Cardiac muscle cell (in vitro differentiated cells and primary cell): ENCODE results near the gene ITPRIPL2. TPM values are rescaled to one million over a fixed set of nuclear protein-coding genes. Genes with fewer than 3 reads are reported as not detected.

Experiments used
- DNase-seq, 2 donors: peaks; one replicate each; pipeline versions ENCODE4 v3.0.0 to v3.0.0-alpha.2; 2010 to 2017; ENCODE audit warnings: low read depth in 1 of 2, low spot score in 1 of 2
- H3K27ac ChIP-seq: fragments of 200-600 bp; sonication (generic); 2 replicates; pipeline ENCODE4 v1.5.1; 2016
- H3K27me3 ChIP-seq: fragments of 200-600 bp; sonication (generic); 2 replicates; pipeline ENCODE4 v1.6.0; 2016; ENCODE audit warnings: control low read depth
- H3K36me3 ChIP-seq: fragments of 200-600 bp; sonication (generic); 2 replicates; pipeline ENCODE4 v1.5.1; 2016; ENCODE audit warnings: control low read depth
- H3K4me1 ChIP-seq: fragments of 200-600 bp; sonication (generic); 2 replicates; pipeline ENCODE4 v1.8.1; 2017; ENCODE audit warnings: low read depth, mild to moderate bottlenecking, mixed run types
- H3K4me3 ChIP-seq: fragments of 200-600 bp; sonication (generic); 2 replicates; pipeline ENCODE4 v1.5.1; 2016; ENCODE audit warnings: mild to moderate bottlenecking
- H3K9me3 ChIP-seq: fragments of 200-600 bp; sonication (generic); 2 replicates; pipeline ENCODE4 v1.5.1; 2017; ENCODE audit warnings: low read depth, mild to moderate bottlenecking, control low read depth
- polyA plus RNA-seq: library from polyadenylated mRNA; unstranded; fragments of >200 nt; fragmentation: Nextera tagmentation; extraction: Ambion mirVana; gene quantifications from 2 replicates; pipeline ENCODE4 v1.2.1, GENCODE V29; 2016
- total RNA-seq: library from RNA; depleted of rRNA; stranded (reverse); fragments of >200 nt; gene quantifications from 2 replicates; pipeline ENCODE4 v1.2.3, GENCODE V29; 2016
- TF ChIP-seq, protein P1 (sequence below): IDR thresholded peaks from 2 replicates; pipeline ENCODE4 v1.5.1; 2012; ENCODE audit warnings: low read depth, mild to moderate bottlenecking, low read length

Gene ITPRIPL2
- total and polyA plus RNA-seq, 2 experiments from 2014 or later: 2.8 to 9.7 TPM

DNA sequence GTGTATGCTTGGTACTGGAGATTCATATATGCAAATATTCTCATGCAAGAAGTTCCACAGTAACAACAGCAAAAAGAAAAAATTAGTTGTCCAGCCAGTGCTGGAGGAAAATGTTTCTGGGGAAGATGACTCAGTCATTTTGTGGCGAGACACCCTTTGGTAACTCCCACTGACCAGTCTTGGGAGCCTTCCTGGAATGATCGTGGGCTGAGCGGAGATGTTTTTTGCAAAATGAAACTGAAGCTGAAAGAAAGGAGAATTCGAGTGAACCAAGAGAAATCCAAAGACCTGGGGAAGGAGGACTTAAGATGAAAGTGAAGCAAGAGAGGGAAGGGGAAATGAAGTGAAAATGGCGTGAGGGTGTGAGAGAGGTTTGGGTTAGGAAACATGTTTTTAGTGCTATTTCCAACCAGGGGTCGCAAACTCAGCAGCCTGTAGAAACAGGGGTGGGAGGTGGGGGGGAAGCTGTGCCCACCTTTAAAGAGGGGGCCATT lies 5.2 kb downstream of the ITPRIPL2 start:
- Histone ChIP-seq H3K27me3 (peaks cover 8% of the 10 kb centered on the region), H3K27ac (no peak overlapping the region), H3K9me3 (no peaks in the 10 kb centered on the region), H3K4me1 (no peaks in the 10 kb centered on the region), H3K36me3 (no peaks in the 10 kb centered on the region), H3K4me3 (no peak overlapping the region)
- TF ChIP-seq, protein P1, sequence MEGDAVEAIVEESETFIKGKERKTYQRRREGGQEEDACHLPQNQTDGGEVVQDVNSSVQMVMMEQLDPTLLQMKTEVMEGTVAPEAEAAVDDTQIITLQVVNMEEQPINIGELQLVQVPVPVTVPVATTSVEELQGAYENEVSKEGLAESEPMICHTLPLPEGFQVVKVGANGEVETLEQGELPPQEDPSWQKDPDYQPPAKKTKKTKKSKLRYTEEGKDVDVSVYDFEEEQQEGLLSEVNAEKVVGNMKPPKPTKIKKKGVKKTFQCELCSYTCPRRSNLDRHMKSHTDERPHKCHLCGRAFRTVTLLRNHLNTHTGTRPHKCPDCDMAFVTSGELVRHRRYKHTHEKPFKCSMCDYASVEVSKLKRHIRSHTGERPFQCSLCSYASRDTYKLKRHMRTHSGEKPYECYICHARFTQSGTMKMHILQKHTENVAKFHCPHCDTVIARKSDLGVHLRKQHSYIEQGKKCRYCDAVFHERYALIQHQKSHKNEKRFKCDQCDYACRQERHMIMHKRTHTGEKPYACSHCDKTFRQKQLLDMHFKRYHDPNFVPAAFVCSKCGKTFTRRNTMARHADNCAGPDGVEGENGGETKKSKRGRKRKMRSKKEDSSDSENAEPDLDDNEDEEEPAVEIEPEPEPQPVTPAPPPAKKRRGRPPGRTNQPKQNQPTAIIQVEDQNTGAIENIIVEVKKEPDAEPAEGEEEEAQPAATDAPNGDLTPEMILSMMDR: no peak
- DNase-seq: peak in 1 of 2 donors; percentile 95

GRCh38 chr16:19119564-19119963 lies 5.8 kb downstream of the ITPRIPL2 start:
- Histone ChIP-seq H3K4me1 (no peaks in the 10 kb centered on the region), H3K36me3 (no peaks in the 10 kb centered on the region), H3K27ac (no peak overlapping the region), H3K27me3 (peaks cover 4% of the 10 kb centered on the region), H3K9me3 (no peaks in the 10 kb centered on the region), H3K4me3 (no peak overlapping the region)
- peak in 1 of 2 donors; percentile 83 for DNase-seq
- TF ChIP-seq, protein P1: no peak

GRCh38 chr16:19123535-19124178 lies 9.9 kb downstream of the ITPRIPL2 start:
- TF ChIP-seq, protein P1: no peak
- H3K4me3 ChIP-seq: no peak overlapping the region
- no peaks in the 10 kb centered on the region for H3K27me3 ChIP-seq
- H3K9me3 ChIP-seq: no peaks in the 10 kb centered on the region
- no peak overlapping the region for H3K27ac ChIP-seq
- H3K4me1 ChIP-seq: no peaks in the 10 kb centered on the region
- no peaks in the 10 kb centered on the region for H3K36me3 ChIP-seq
- DNase-seq: no peak

DNA sequence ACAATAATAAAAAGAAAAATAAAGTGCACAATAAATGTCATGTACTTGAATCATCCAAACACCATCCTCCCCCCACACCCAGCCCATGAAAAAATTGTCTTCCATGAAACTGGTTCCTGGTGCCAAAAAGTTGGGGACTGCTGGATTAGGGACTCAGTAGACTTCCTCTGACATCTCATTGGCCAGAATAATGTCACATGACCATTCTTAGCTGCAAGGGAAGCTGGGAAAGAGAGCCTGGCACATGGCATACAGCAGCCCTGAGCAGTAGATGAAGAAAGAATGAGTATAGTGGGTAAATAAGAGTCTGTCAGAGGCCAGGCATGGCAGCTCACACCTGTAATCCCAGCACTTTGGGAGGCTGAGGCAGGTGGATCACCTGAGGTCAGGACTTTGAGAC lies 12.5 kb downstream of the ITPRIPL2 start:
- no peak overlapping the region for H3K4me3 ChIP-seq
- TF ChIP-seq, protein P1: no peak

GRCh38 chr16:19127205-19127604 lies 13.4 kb downstream of the ITPRIPL2 start:
- H3K4me1 ChIP-seq: no peaks in the 10 kb centered on the region
- TF ChIP-seq, protein P1: no peak
- H3K27me3 ChIP-seq: no peaks in the 10 kb centered on the region
- no peak overlapping the region for H3K4me3 ChIP-seq
- H3K36me3 ChIP-seq: no peaks in the 10 kb centered on the region
- DNase-seq: no peak
- no peak overlapping the region for H3K27ac ChIP-seq
- no peaks in the 10 kb centered on the region for H3K9me3 ChIP-seq

More for the DNA sequence above, 12.5 kb downstream of the ITPRIPL2 start:
- no peaks in the 10 kb centered on the region for H3K36me3 ChIP-seq
- no peaks in the 10 kb centered on the region for H3K9me3 ChIP-seq
- no peak overlapping the region for H3K27ac ChIP-seq
- H3K27me3 ChIP-seq: no peaks in the 10 kb centered on the region
- H3K4me1 ChIP-seq: no peaks in the 10 kb centered on the region
- no peak for DNase-seq
